GM21619 (cell line): ENCODE results near the gene CYFIP1.

Experiments
- ATAC-seq: cut with Tn5 transposase; IDR thresholded peaks from one replicate; pipeline ENCODE4 v1.9.1; 2021; ENCODE audit not compliant: unreplicated experiment

The CYFIP1 gene

GRCh38 chr15:22950256-22950990, 29.7 kb downstream of the CYFIP1 start:
- ATAC-seq = no peak

- ATAC-seq = peak; percentile 80
These were observed 31.1 kb downstream of the CYFIP1 start for GRCh38 chr15:22949074-22949547.

DNA sequence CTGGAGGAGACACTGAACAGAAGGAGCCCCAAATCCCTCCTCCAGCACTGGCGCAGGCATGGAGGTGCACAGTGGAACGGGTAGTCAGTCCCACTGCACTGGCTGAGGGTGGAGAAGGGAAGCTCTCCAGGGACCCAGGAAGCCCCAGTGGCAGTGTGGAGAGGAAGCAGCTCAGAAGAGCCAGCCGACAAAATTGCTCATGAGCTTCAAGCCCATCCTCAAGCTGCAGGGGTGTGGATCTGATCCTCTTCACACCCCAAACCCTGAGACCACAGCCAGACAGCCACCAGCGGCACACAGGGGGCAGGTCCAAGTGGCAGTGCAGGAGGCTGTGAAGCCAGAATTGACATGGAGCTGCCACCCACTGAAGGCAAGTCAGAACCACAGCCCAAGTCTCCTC, 32.1 kb downstream of the CYFIP1 start:
- no peak for ATAC-seq

- ATAC-seq = no peak
These were observed 32.8 kb downstream of the CYFIP1 start for GRCh38 chr15:22947101-22948000.

DNA sequence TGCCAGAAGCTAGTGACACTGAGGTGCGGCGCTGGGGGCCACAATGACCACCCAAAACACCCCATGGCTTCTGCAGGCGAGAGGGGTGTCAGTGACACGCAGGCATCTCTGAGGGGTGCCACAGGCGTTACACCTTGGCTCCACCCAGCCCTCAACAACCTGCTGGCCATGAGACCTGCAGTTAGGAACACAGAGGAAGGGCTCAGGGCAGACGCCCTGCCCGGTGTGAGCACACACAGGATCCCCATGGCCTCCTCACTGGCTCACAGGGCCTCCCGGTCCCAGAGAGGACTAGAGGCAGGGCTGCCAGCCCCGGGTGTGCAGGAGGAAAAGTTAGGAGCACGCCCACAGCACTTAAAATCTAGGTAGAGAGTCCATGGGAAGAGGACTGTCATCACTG, 35.1 kb downstream of the CYFIP1 start:
- no peak for ATAC-seq

DNA sequence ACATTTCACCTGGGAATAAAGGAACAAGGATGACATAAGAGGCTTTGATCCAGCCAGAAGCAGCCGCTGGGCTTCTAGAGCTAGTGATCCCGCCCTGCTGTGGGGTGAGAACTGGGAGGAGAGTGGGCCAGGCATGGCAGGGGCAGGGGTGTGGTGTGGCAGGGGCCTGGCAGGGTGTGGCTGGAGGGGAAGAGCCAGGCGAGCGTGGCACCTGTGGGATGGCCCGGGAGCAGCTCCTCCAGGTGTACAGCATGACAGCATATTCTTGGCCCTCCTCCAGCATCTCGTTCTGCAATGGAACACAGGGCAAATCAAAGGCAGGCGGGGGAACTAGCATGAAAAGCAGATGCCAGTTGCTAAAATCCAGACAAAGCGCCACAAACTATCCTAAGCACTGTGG, 35.5 kb downstream of the CYFIP1 start:
- no peak for ATAC-seq

DNA sequence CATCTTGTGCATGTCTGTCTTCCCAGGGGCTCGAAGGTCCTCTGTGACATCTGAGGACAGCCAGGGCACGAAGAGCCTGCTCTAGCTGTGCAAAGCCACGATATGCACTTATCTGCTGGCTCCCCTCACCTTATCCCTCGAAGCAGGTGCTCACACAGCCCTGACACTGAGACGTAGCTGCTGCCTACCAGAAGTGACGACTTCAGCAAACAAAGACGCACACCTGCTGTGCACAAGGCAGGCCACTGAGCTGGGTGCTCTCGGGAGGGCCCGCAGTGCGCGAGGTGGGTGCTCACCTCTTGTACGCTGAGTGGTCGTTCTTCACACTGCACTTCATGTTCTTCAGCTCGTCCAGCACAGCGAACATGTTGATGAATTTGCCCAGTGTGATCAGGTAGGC, 37.3 kb downstream of the CYFIP1 start:
- ATAC-seq = no peak

- no peak for ATAC-seq
These were observed 37.8 kb downstream of the CYFIP1 start for GRCh38 chr15:22942306-22942855.

GRCh38 chr15:22941179-22941578, 39.0 kb downstream of the CYFIP1 start:
- ATAC-seq = no peak

- no peak for ATAC-seq
These were observed 40.5 kb downstream of the CYFIP1 start for GRCh38 chr15:22939652-22940061.

- no peak for ATAC-seq
These were observed 41.1 kb downstream of the CYFIP1 start for GRCh38 chr15:22939051-22939450.

DNA sequence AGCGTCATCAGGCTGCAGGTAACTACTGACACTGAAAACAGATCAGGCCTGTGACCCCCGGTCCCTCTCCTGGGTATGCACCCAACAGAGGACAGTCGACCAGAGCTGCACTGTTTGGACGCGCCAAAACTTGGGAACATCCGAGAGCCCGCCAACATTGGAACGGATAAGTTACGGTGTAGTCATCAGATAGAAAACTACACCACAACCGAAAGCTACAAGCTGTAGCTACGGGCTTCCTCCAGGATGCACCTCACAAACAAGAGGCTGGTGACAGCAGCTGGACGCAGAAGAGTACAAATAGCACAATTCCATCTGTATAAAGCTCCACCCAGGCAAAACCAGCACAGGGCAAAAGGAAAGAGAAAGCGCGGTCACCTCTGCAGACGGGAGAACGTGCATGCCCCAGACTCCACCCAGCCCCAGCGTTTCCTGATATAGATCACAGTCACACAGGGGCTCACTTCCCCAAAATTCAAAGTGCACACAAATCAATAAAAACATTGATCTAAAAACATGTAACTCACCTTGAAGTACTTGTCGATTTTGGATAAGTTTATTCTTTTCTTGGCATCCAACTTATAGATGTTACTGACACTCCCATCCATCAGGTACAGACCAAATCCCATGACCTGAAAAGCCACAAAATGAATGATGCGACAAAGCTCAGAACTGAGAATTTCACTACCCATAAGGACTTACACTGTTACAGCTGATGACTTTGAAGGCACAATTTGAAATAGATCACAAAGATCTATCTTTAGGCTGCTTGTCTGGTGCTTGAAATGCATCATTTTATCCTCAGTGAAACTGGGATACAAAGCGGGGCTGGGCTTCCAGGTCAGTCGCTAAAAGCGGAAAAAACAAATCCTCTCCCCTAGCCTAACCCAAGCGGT, 43.3 kb downstream of the CYFIP1 start:
- ATAC-seq = no peak

DNA sequence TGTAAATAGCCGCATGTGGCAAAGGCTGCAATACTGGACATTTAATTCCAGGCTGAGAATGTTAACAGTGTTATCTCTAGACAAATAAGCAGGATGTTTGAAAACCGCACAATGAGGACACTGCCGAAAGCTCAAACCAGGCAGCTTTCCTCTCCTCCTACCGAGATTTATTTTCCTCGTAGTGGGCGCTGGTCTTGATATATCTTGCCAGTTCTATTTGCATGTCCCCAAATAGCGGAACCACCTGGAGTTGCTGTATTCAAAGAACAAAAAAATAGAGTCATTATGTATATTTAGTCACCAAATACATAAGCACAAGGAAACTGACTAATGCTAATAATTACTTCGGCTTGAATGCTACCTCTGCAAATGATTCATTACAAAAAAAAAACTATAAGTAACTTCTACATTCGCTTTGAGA, 46.5 kb downstream of the CYFIP1 start:
- ATAC-seq = no peak

- no peak for ATAC-seq
These were observed 48.2 kb downstream of the CYFIP1 start for GRCh38 chr15:22931784-22932536.

DNA sequence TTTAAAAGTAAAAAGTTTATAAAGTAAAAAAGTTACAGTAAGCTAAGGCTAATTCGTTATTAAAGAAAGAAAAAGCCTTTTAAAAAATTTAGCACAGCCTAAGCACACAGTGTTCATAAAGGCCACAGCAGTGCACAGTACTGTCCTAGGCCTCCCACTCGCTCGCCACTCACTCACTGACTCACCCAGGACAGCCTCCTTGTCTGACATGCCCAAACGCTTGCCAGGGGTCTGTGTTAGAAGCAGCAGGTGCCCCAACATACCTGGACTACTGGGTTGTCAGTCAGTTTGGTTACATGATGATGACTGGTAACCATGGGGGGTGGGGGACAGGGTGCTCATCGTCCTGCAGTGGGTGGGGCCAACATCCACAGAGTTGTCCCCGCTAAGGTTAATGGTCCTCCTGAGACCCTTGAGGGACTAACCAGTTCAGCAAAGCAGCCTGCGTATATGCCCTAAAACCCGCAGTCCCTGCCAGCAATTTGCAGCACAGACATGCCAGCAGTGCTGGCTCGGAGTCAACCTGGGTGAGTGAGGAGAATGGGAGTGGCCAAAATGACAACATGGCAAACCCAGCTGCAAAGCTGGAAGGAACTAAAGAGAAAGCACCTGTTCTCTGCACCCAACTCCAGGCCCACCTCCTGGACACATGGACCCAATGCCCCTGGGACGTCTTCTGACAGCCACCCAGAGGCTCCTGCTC, 49.2 kb downstream of the CYFIP1 start:
- no peak for ATAC-seq

GRCh38 chr15:22927761-22928160, 52.4 kb downstream of the CYFIP1 start:
- ATAC-seq = no peak

DNA sequence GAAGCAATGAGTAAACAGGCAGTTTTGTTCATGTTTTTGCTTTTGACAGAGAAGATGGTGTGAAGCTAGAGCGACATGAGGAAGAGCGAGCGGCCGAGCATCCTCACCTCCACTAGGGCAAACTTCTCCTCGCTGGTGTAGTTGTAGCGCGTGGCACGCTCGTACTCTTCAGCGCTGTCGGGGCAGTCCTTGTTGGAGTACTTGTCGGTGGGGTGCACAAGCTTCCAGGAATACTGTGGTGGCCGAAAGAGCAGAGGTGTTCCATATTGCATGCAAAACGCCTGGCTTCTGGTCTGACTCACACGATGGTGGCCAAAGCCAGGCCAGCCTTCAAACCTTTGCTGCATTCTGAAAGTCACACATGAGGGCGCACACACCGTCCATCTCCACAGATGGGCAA, 54.3 kb downstream of the CYFIP1 start:
- no peak for ATAC-seq

GRCh38 chr15:22922003-22922402, 58.2 kb downstream of the CYFIP1 start:
- ATAC-seq = no peak

DNA sequence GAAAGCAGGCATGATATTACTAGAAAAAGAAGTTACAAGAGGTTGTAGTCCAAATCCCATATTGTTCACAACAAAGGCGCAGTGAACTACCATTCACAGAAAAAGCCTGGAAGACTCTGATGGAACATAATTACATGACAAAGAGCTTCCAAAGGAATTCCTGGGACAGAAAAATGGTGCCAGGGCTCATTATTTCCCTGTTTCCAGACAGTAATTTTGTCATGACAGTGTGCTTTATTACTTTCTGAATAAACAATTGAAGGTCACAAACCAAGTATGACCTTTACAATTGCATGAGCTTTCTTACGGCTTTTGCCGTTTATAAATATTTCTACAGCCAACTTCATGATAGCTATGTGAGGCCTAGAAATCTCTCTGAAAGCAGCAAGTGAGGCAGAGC, 61.0 kb downstream of the CYFIP1 start:
- no peak for ATAC-seq
